Measurements from ENCODE around the gene TNFRSF4.
"Not testable (repeated sequence)": the region's sequence is repeated elsewhere in the genome, so short reads cannot be mapped to it uniquely, and the experiment has no call there.

TNFRSF4 gene

GRCh38 chr1:1213345-1214265 lies at the start of gene TNFRSF4:
Gene TNFRSF4 (minus strand): TSS chr1:1214153. CDS start chr1:1214127, 26 bp downstream.
- in situ Hi-C loops (cut with MboI; ENCODE audit: low sequenced_read_pairs) = no loop called here

DNA sequence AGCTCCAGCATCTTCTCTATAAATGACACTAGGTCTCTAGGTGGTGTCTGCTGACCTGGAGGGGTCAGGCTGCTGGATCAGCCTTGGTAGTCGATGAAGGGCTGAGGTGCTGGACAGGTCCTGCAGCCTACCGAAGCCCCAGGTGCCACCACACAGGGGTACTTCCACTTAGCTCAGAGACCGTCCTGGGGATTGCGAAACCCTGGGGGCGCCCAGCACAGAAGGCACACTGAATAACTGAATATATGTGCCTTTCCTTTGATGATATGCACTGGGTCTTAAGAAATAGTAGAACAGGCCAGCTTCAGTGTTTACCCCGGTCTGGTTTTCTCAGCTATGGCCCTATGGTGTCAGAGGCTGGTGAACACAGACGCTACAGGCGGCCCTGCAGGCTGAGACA lies 48.8 kb upstream of the TNFRSF4 start:
- in situ Hi-C loops (cut with MboI; ENCODE audit: low sequenced_read_pairs) = no loop called here

GRCh38 chr1:1262071-1262470 lies 48.1 kb upstream of the TNFRSF4 start:
- in situ Hi-C loops (cut with MboI; ENCODE audit: low sequenced_read_pairs) = no loop called here

GRCh38 chr1:1260843-1261560 lies 47.0 kb upstream of the TNFRSF4 start:
- in situ Hi-C loops (cut with MboI; ENCODE audit: low sequenced_read_pairs) = no loop called here

DNA sequence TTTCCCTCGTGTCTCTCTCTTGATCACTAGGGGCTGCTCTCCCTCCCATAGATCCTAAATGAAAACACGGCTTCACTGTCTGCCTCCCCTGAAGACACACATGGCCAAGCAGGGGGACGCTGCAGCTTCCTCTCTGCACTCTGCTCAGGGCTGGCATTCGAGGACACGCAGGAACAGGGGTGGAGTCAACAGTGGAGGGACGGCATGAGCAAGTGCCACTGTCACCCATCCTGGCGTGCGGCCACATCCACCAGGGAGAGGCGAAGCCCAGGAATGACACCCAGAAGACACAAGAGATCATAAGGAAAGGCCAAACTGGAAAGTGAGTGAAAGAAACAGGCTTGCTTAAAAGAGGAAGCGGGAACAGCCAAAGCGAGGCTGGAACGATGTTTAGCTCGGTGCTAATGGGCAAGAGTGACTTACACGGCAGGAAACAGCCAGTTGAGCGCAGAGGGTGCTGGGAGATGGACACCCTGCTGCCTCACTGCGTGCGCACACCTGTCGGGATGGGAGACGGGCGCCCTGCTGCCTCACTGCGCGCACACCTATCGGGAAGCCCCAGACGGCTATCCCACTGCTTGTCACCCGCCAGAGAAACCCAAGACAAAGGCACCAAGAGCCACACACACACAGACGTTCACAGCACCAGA lies 46.1 kb upstream of the TNFRSF4 start:
- in situ Hi-C loops (cut with MboI; ENCODE audit: low sequenced_read_pairs) = no loop called here

- in situ Hi-C loops (cut with MboI; ENCODE audit: low sequenced_read_pairs) = no loop called here
Observed at GRCh38 chr1:1259540-1259939, 45.6 kb upstream of the TNFRSF4 start.

- in situ Hi-C loops (cut with MboI; ENCODE audit: low sequenced_read_pairs) = no loop called here
Observed at GRCh38 chr1:1259119-1259488, 45.2 kb upstream of the TNFRSF4 start.

- in situ Hi-C loops (cut with MboI; ENCODE audit: low sequenced_read_pairs) = no loop called here
Observed at GRCh38 chr1:1256956-1257871, 43.3 kb upstream of the TNFRSF4 start.

DNA sequence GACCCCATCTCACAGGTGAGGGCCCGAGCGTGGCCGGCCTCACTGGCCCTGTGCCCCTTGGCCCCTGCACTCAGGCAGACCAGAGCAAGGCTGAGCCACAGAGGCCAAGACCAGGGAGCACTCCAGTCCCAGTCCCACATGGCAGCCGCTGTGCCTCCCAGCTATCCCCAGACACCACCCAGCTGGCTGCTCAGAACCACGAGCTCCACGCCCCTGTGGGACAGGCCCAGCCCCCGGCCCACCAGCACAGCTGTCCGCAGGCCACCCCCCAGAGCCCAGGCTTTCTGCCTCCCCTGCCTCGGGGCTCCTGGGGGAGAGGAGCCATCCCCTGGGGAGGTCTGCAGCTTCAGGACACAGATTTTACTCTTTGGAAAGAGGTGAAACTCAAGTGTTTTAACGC lies 41.7 kb upstream of the TNFRSF4 start:
- in situ Hi-C loops (cut with MboI; ENCODE audit: low sequenced_read_pairs) = no loop called here

GRCh38 chr1:1255078-1255477 lies 41.1 kb upstream of the TNFRSF4 start:
- in situ Hi-C loops (cut with MboI; ENCODE audit: low sequenced_read_pairs) = no loop called here

DNA sequence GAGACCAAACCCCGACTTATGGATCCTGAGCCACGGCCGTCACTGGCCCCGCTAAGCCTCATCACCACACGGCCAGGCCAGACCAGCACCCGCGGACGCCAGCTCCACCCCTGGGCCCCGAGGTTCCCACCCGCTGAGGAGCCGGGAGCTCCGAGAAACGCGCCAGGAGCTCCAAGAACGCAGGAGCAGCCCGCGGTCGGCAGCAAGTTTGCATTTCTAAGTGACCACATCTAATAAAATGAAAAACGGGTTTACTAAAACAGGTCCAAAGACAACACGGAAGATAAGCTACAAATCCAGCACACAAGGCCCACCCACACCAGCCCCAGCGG lies 40.7 kb upstream of the TNFRSF4 start:
- in situ Hi-C loops (cut with MboI; ENCODE audit: low sequenced_read_pairs) = no loop called here

GRCh38 chr1:1253972-1254666 lies 40.2 kb upstream of the TNFRSF4 start:
- in situ Hi-C loops (cut with MboI; ENCODE audit: low sequenced_read_pairs) = no loop called here

DNA sequence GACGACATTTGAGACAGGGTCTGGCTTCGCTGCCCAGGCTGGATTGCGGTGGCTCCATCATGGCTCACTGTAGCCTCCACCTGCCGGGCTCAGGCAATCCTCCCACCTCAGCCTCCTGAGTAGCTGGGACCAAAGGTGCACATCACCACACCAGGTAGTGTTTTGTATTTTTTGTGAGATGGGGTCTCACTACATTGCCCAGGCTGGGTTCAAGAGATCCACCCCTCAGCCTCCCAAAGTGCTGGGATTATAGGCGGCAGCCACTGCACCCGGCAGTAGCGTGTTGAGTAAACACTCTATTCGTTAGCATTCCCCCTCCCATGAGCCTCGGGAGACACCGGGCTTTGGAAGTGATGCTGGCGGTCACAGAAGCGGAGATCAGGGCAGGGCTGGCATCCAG lies 39.4 kb upstream of the TNFRSF4 start:
- in situ Hi-C loops (cut with MboI; ENCODE audit: low sequenced_read_pairs) = no loop called here

DNA sequence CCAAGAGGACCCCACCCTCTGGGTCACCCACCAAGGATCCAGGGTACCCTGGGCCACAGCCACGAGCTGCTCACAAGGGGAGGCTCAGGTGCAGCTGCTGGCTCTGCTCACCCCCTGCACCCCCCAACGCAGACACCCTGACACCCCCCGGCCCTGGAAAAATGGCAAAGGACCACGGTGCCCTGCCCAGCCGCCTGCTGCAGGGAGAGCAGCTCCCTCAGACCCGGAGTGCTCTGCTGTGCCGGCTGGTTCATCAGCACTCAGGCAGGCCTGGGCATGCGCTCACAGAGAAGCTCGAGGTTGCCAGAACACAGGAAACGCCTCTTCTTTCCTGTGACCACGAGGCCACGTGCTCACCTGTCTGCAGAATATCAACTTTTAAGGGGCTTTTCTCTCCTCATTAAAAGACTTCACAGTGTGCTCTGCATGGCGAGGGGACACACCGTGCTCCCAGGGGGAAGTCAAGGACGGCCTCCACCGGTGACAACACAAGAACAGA lies 36.9 kb upstream of the TNFRSF4 start:
- in situ Hi-C loops (cut with MboI; ENCODE audit: low sequenced_read_pairs) = no loop called here

DNA sequence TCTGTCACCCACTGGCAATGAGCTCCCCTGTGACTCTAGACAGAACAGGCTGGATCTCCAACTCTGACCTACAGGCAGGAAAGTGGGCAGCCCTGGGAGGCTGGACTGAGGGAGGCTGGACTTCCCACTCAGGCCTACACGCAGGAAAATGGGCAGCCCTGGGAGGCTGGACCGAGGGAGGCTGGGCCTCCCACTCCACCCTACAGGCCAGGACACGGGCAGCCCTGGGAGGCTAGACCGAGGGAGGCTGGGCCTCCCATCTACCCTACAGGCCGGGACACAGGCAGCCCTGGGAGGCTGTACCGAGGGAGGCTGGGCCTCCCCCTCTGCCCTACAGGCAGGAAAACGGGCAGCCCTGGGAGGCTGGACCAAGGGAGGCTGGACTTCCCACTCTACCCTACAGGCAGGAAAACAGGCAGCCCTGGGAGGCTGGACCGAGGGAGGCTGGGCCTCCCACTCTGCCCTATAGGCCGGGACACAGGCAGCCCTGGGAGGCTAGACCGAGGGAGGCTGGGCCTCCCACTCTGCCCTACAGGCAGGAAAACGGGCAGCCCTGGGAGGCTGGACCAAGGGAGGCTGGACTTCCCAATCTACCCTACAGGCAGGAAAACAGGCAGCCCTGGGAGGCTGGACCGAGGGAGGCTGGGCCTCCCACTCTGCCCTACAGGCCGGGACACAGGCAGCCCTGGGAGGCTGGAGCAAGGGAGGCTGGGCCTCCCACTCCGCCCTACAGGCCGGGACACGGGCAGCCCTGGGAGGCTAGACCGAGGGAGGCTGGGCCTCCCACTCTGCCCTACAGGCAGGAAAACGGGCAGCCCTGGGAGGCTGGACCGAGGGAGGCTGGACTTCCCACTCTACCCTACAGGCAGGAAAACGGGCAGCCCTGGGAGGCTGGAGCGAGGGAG lies 34.3 kb upstream of the TNFRSF4 start:
- in situ Hi-C loops (cut with MboI; ENCODE audit: low sequenced_read_pairs) = not testable (repeated sequence)

- in situ Hi-C loops (cut with MboI; ENCODE audit: low sequenced_read_pairs) = no loop called here
Observed at GRCh38 chr1:1247341-1247913, 33.5 kb upstream of the TNFRSF4 start.

GRCh38 chr1:1246577-1247340 lies 32.8 kb upstream of the TNFRSF4 start, which contains the start of gene C1QTNF12:
Gene C1QTNF12 (minus strand): TSS chr1:1246722. CDS start chr1:1246690, 32 bp downstream.
- in situ Hi-C loops (cut with MboI; ENCODE audit: low sequenced_read_pairs) = no loop called here
